Renal pelvis (tissue), 4 donors: ENCODE data around the gene CYP27B1. TPM values are rescaled to one million over a fixed set of nuclear protein-coding genes. Genes with fewer than 3 reads are reported as not detected.

Source experiments
- DNase-seq: peaks from one replicate; pipeline ENCODE4 v3.0.0-alpha.2; 2013
- polyA plus RNA-seq, 3 donors: library from polyadenylated mRNA; unstranded; fragments of 120-200 nt; gene quantifications; one replicate each; pipeline ENCODE4 v1.2.1, GENCODE V29; 2013; ENCODE audit not compliant: insufficient read length in 3 of 3

The CYP27B1 gene
- polyA plus RNA-seq, 3 donors = 0.80 to 2.4 (median 1.6) TPM

DNA sequence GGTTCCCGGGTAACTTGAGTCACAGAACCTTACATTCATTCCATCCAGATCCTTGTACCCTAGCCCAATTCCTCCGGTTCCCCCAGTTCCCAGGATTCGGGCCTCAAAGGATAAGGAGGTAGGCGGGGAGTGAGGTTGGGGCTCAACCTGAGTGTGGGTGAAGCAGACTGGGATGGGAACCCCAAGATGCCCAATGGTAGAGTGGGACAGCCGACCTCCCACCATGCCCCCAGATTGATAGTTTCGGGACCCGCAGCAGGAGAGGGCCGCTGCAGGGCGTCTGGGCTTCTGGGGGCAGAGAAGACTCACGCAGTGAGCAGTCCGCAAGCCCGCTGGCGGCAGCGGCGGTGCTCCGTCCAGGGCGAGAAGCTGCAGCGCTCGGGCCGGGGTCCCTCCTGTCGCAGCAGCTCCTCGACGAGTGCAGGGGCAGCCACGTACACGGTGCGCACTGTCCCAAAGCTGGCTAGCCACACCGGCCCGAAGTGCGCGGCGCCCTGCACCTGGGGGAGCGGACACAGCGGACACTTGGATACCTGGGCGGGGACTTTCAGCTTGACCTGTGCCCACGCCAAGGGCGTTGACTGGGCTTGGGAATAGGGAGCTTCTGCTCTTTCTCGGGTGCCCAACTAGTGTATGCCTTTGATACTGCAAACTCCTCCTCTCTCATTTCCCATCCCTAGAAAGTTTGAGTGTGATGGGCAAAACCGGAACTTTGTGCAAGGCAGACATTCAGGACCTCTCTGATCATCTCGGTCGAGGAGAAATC lies 997 bp downstream of the CYP27B1 start:
- no peak for DNase-seq

DNA sequence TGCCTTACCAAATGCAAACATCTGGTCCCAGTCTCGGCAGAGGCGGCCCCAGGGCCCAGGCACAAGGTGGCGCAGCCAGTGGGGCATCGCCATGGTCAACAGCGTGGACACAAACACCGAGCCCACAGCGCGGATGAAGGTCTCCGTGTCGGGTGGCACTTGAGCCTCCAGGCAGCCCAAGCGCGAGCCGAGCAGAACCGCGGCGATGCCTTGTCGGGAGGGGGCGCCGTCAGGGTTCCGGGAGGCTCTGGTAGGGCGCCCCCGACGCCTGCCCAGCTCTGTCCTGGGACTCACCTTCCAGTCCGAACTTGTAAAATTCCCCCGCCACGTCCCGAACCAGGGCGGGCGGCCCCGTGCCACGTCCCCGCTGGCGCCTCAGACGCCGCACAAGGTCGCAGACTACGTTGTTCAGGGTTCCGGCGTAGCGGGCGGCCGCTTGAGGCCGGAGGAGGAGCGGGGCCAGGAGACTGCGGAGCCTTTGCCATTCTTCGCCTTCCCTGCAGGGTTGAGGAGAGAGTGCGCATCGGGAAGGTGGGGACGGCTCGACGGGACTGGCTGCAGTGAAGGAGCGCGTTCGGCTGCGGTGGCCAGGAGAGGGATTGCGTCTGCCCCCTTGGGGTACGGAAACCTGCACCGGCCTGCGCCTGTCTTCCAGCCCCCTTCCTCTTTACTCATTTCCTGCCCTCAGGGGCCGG lies 1.7 kb downstream of the CYP27B1 start:
- no peak for DNase-seq

DNA sequence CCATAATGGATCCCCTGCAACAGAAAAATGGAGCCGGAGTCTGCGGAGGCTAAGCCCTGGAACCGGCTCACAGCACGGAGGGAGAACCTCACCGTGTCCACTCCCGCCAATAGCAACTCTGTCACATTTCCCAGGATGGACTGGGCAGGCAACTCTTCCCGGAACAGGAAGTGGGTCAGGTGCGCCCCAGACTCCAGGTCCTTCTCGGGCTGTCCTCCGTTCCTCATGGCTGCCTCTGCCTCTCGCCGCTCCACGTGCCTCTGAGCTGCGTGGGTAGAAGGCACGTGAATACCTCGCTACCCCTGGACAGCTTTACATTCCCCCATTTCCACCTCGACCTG lies 2.2 kb downstream of the CYP27B1 start:
- DNase-seq = no peak

DNA sequence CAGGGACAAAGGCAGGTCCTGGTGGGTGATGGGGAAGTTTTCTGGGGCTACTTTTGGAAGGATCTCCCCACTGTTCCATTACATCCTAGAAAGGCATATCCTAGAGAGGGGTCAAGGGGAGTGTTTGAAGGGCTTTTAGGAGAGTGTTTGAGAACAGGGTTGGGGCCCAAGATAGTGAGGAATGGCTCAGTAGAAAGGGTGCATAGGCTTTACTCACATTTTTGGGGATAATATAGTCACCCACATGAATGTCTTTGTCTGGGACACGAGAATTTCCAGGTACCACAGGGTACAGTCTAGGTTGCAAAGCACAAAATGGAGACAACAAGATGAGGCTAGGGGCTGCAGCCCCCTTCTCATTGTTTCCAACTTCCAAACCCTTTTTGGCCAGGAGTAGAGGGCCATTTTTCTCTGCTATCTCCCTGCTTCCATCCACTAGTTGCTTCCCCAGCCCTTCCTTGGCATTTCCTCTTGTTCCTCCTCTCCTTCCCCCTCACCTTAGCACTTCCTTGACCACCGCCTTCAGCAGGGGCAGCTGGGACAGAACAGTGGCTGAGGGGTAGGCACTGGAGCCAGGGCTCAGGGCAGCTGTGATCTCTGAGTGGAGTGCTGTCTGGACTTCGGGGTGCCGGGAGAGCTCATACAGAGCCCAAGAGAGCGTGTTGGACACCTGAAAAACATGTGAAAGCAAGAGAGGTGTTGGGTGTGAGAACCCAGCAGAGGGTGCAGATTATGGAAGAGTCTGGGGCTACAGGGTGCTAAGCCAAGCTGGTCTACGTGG lies 2.8 kb downstream of the CYP27B1 start:
- no peak for DNase-seq

DNA sequence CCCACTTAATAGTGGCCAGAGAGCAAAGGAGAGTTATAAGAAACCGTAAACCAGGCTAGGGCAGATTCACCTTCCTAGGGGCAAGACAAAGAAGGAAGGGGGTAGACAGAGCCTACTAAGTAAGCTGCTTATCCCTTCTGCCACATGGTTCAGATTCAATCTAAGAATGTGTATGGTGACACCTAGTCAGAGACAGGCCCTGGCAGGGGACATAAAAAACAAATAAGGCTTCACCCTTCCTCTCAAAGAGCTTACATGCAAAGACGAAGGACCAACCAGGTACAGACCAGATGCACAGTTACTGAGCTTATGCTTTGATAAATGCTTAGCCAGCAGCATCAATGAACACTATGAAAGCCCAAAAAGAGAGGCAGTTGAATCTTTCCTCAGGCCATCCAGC lies 4.4 kb downstream of the CYP27B1 start:
- no peak for DNase-seq

DNA sequence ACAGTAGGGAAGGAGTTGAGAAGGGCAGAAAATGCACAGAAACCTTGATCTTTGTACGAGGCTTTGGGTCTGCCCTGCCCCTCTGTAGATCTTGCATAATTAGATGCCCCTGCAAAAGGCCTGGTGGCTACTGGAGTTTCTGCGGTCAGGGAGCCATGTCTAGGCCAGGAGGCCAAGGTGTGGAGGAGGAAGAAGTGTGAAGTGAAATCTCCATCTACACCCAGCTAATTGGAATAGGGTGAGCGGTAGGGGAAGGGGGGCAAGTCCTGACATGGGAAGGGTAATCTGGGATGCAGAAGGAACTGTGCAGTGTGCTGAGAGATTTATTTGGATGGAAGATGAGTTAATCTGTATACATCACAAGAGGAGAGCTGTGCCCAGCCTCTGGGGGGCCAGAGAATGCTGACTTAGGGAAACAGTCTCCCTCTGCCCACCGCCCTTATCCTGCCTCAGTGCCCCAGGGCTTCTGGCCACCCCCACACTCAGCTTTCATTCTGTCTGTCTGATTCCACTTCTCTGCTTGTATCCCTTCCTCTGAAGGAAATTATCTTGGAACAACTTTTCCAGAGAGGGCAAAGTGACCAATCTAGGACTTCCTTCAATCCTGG lies 5.4 kb downstream of the CYP27B1 start:
- no peak for DNase-seq

DNA sequence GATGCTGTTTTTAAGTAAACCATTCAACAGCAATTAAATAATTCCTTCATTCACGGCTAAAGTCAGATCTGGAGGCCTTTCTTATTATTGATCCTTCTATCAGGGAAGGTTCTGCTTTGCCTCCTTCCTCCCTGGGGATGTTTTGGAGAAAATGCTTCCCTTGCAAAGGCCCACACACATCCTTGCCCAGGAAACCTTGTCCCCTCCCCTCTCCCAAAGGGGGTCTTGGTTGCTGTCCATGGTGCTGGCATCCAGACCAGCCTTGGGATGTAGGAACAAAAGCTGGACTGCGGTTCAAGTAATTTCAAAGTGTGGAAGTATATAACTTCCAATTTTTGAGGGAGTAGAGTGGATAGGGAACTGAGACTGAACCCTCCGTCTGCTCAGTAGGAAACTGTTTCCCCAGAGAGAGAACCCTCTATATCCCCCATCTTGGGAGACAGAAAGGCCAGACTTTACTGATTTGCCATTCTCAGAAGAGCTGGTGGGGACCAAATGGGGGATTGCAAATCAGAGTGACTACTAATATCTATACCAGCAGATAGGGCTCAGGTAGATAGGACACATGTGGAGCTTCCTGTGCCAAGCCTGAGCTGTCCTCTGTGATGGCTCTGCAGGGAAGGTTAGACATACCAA lies 6.4 kb downstream of the CYP27B1 start:
- DNase-seq = no peak

DNA sequence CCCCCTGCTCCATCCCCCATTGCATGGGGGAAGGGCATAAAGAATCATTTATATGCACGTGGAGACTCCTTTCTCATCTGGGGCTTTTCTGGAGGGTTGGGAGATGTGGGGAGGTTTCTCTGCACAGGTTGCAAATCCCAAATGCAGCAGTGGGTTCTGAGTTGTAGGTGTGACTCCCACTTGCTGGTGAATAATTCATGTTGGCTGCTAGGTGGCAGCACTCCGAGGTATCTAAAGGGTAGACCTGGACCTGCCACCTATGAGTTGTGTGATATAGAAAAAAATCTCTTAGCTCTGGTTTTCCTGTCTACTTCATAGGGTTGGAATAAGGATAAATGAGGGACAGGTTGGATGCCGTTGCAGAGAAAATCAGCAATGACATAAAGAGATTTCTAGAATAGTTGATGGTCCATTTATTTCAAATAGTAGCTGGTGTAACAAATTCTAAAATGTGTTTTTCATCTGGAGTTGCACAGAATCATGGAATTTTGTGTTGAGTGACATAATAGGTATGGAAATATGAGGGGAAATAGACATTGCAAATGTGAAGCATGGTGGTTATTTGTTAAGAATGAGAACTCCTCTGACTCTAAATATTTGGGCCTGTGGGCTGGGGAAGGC lies 7.4 kb downstream of the CYP27B1 start:
- no peak for DNase-seq

DNA sequence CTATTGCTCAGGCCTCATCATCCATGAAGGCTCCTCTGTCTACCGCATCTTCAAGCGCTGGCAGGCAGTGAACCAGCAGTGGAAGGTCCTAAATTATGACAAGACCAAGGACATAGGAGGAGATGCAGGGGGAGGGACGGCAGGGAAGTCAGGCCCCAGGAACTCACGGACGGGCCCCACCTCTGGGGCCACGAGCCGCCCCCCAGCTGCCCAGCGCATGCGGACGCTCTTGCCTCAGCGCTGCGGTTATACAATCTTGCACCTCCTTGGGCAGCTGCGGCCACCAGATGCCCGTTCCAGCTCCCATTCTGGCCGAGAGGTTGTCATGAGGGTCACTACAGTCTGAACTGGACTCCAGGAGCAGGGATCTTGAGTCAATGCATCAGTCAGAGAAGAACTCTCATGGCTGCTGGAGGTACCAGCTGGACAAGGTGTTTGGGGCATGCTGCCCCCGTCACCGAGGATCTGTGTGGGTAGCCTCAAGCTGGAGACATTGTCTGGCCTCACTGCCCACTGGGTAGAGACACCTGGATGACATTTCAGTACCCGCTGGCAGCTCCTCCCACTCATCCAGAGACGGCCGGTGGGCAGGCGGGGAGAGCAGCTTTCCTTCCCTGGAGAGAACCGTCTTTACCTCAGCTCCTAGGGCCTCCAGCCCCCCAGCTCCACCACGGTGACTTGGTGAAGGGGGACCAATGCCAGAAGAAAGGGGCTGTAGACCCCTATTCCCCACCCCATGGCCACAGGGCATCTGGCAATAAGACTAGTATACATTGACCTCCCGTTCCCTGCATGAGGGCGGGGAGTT lies 8.1 kb downstream of the CYP27B1 start:
- DNase-seq = no peak

DNA sequence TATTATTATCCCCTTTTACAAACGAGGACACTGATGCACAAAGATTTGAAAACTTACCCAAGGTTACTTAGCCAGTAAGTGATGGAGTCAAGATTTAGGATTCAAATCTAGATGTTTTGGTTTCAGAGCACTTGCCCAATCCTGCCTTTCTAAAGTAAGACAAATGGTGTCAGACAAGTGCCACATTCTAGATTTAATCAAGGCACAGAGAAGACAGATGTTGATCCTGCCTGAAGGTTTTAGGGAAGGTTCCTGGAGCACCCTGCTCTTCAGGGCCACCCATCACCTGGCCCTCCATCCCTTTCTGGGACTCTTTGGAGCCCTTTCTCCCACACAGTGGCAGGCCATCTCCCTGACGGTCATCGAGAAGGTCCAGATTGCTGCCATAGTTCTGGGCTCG lies 9.1 kb downstream of the CYP27B1 start:
- no peak for DNase-seq

DNA sequence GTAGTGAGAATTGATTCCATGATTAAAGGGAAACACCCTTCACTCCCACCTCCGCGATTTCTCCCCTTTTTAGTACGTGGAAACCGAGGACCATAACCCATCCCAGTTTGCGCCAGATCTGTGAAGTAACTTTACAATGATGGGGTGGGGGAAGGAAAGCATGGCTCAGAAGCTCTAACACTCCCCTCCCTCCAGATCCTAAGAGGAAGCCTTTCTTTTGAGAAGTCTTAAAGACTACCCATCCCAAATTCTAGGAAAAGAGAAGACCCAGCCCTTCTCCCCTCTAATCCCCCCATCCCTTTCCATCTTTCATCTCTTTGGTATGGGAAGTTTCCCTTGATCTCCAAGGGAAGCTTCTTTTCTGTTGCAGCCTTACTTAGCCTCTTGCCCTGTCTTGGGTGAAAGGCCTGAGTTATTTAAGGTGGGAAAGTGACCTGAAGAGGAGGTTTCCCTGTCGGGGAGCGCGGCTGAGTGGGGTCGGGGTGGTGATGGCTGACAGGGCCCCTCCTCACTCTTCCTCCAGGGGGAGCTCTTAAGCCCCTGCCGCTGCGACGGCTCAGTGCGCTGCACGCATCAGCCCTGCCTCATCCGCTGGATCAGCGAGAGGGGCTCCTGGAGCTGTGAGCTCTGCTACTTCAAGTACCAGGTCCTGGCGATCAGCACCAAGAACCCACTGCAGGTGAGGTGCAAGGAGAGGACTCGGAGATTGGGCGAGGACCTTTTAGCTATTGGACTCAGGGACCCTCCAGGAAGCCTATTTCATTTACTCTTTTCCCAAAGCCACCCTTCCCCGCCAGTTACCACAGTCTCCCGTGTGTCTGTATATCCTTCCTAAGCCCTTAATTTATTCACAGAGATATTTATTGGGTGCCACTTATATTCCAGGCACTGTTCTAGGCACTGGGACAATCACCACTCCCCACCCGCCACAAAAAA lies 10.2 kb downstream of the CYP27B1 start:
- no peak for DNase-seq

DNA sequence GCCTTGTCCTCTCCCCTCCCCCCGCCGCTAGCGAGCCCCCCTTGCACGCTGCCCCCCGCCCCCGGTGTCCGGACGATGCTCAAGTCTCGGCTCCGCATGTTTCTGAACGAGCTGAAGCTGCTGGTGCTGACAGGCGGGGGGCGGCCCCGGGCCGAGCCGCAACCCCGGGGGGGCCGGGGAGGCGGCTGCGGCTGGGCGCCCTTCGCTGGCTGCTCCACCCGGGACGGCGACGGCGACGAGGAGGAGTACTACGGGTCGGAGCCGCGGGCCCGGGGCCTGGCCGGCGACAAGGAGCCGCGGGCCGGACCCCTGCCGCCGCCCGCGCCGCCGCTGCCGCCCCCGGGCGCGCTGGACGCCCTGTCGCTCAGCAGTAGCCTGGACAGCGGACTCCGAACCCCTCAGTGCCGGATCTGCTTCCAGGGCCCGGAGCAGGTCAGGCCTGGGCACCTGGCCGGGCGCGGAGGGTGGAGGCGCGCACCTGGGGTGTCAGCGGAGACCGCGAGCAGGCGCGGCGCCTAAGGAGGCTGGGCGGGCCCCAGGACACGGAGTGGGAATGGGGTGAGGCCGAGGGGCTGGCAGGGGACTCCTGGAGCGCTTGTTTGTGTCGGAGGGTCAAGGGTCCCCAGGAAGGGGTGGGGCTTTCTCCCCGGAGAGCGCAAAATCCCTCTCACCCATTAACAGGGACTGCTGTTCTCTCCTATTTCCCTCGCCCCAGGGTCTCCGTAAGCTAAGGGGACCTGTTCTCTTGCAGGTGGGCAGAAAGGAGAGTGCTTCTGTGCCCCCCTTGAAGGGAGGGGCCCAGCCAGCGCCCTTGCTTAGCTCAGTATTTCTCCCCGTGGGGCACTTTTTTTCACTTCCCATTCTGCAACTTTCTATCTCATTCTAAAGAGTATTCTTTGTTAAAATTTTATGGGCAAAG lies 11.2 kb downstream of the CYP27B1 start:
- no peak for DNase-seq

DNA sequence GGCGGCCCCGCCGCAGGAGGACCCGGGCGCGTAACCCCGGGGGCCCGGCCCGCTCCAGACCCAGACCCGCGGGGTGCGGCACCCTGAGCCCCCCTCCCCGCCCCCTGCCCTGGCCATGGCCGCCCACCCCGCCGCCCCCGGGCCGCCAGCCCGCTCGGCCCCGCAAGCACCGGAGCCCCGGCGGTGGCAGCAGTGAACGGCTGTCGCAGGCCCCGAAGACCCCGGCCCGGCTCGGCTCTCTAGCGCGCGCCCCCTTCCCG lies 11.8 kb downstream of the CYP27B1 start:
- no peak for DNase-seq

DNA sequence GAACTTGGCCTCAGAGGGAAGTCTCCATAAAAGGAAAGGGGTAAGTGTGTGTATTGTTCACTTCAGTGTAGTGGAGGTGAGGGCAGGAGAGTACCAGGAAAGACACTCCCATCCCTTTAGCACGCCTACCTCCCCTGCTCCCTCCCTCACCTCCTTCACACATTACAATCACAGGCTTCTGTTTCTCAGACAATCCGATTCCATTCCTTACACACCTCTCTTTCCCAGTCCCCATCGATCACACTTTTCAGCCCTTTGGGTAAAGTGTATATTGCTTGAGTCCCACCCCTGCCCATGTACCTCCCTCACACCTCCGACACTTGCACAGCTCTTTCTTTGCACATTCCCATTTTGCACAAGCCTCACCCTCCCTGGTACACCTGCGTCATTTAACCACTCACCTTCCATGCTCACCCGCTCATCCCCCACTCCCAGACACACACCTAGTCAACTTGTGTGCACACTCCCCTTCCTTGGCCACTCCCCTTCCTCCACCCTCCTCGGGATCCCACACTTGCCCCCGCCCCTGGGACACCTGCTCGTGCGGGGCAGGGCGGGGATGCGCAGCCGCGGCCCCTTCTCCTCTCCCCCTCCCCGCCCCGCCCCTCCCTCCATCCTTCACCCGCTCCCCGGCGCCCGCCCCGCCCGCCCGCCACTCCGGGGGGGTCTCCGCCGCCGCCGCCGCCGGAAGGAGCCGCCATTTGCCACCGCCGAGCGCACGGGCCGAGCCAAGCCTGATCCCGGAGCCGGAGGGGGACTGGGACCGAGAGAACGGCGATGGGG lies 12.3 kb downstream of the CYP27B1 start, which contains the start of gene MARCHF9:
TSS of gene MARCHF9 (plus strand) at position 693 of the 783 bp plus-strand sequence. CDS start 426 bp downstream, outside the sequence.
- DNase-seq = no peak

DNA sequence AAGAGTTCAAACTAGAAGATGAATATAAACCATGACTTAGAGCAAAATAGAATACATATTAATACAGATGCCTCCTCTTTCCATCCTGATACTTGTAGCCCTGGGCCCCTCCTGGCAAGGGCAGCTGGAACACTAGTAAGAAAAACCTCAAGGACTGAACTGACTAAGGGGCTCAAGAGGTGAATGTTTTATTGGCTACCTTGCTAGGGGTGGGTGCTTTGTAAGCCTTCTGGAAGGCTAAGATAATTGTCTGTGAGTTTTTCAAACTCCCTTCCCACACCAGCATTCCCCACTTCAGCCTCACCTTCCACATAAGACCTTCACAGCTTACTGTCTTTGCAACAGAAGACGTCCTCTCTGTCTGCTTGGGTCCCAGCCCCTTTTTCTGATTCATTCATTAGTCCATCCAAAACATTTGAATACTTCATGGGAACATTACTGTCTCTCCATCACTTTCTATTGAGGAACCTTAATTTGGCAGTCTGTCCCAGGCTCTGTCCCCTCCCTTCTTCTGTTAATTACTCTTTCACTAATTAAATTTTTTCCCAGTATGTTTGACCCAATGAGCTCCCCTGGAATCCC lies 13.0 kb downstream of the CYP27B1 start:
- DNase-seq = no peak

DNA sequence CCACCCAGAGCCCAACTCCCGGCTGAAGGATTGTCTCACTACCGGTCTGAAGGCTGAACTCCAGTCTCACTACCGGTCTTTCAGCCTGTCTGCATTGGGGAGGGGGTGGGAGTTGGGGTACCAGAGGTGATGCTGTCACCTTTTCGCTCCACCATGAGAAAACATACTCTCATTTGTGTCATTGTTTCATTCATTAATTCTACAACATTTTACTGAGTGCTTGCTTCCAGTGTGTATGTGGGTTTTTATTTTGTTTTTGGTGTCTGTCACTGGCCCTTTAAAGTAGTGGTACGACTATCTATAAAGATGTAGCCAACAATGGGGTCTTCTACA lies 14.2 kb downstream of the CYP27B1 start:
- DNase-seq = no peak
